SK-N-SH treated with all-trans-retinoic acid at 6 μM for 48 hours (cell line): ENCODE results near the gene NRXN3.

Experiments
- OSR1 ChIP-seq: fragments of 250-450 bp; sonication (Bioruptor Pico); IDR thresholded peaks from 2 replicates; pipeline ENCODE4 v1.8.0; 2022; ENCODE audit warnings: moderate library complexity, mild to moderate bottlenecking, inconsistent platforms
- SNAI2 ChIP-seq: fragments of 250-450 bp; sonication (Bioruptor Pico); IDR thresholded peaks from 2 replicates; pipeline ENCODE4 v1.5.0; 2020; ENCODE audit warnings: mild to moderate bottlenecking, moderate library complexity
- ZNF70 ChIP-seq: fragments of 450-650 bp; formaldehyde crosslinking; IDR thresholded peaks from 2 replicates; pipeline ENCODE4 v1.5.0; 2020; ENCODE audit warnings: mild to moderate bottlenecking, moderate library complexity
- TF ChIP-seq, protein P1 (sequence below): fragments of 250-450 bp; sonication (Bioruptor Pico); IDR thresholded peaks from 2 replicates; pipeline ENCODE4 v1.5.0; 2020; ENCODE audit warnings: mild to moderate bottlenecking, moderate library complexity

DNA sequence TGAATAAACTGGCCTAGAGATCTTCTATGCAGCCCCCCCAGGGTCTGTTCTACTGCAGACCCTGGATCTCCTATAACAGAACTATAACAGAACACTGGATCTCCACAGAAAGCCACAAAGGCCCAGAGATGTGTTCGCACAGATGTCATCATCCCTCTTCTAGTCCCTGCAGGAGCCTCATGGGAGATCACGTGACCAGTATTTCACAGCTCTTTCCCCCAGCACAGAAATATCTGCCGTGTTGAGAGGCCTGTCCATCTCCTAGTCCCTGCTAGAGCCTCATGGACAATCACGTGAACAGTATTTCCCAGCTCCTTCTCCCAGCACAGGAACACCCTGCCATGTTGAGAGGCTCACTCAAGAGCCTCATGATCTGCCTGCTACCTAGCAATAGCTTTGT is 331.7 kb downstream of the NRXN3 start:
- TF ChIP-seq SNAI2 (CRISPR knock-in tag) = no peak
- no peak for TF ChIP-seq OSR1 (CRISPR knock-in tag)
- no peak for TF ChIP-seq ZNF70 (CRISPR knock-in tag)
- TF ChIP-seq, protein P1, sequence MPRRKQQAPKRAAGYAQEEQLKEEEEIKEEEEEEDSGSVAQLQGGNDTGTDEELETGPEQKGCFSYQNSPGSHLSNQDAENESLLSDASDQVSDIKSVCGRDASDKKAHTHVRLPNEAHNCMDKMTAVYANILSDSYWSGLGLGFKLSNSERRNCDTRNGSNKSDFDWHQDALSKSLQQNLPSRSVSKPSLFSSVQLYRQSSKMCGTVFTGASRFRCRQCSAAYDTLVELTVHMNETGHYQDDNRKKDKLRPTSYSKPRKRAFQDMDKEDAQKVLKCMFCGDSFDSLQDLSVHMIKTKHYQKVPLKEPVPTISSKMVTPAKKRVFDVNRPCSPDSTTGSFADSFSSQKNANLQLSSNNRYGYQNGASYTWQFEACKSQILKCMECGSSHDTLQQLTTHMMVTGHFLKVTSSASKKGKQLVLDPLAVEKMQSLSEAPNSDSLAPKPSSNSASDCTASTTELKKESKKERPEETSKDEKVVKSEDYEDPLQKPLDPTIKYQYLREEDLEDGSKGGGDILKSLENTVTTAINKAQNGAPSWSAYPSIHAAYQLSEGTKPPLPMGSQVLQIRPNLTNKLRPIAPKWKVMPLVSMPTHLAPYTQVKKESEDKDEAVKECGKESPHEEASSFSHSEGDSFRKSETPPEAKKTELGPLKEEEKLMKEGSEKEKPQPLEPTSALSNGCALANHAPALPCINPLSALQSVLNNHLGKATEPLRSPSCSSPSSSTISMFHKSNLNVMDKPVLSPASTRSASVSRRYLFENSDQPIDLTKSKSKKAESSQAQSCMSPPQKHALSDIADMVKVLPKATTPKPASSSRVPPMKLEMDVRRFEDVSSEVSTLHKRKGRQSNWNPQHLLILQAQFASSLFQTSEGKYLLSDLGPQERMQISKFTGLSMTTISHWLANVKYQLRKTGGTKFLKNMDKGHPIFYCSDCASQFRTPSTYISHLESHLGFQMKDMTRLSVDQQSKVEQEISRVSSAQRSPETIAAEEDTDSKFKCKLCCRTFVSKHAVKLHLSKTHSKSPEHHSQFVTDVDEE (CRISPR knock-in tag) = no peak
